Right cardiac atrium (tissue), 5 donors: ENCODE measurements around the gene PRKCE. TPM values are rescaled to one million over a fixed set of nuclear protein-coding genes. Genes with fewer than 3 reads are reported as not detected.
A peak's percentile ranks its signal among the peaks of the same experiment; 100 is the strongest.

Experiments used
- ATAC-seq, 2 donors: fragments of 200-7000 bp; cut with Tn5 transposase; one replicate each; pipeline versions ENCODE4 v1.8.0 to v1.9.1; 2020; ENCODE audit warnings: moderate library complexity in 2 of 2, mild to moderate bottlenecking in 1 of 2
- DNase-seq, 3 donors: peaks; one replicate each; pipeline ENCODE4 v3.0.0-alpha.2; 2020
- H3K27ac ChIP-seq: one replicate; pipeline ENCODE4 v1.5.1; 2013; ENCODE audit warnings: mild to moderate bottlenecking, low read length, control low read depth, moderate library complexity
- H3K27me3 ChIP-seq: one replicate; pipeline ENCODE4 v1.6.1; 2013; ENCODE audit not compliant: control insufficient read depth, insufficient read depth
- H3K4me1 ChIP-seq: one replicate; pipeline ENCODE4 v1.6.1; 2013; ENCODE audit warnings: low read length; ENCODE audit not compliant: control insufficient read depth, insufficient read depth
- H3K4me3 ChIP-seq: one replicate; pipeline ENCODE4 v1.5.1; 2013; ENCODE audit warnings: low read length, control low read depth
- H3K9me3 ChIP-seq: one replicate; pipeline ENCODE4 v1.6.1; 2013; ENCODE audit warnings: low read length; ENCODE audit not compliant: control insufficient read depth
- WGBS: extraction: QIAGEN DNeasy Blood & Tissue Kit; methylation state at CpG from one replicate; pipeline ENCODE4 v1.1.7; 2013; 5-methylcytosine and 5-hydroxymethylcytosine counted together
- intact Hi-C, 4 donors: fragments of 100-400 bp; cut with DNase I; formaldehyde crosslinking; loops; one replicate each; pipeline versions ENCODE4 v1.11.0 to v1.14.0; 2022 to 2023
- polyA plus RNA-seq: library from polyadenylated mRNA; stranded (reverse); fragments of 200-250 nt; gene quantifications from one replicate; pipeline ENCODE4 v1.2.3, GENCODE V29; 2013
- total RNA-seq, 4 donors: library from RNA; stranded (reverse); fragmentation: NEBNext Ultra II Directional; extraction: Animal tissue kit (Norgen Biotek cat#: 25700); gene quantifications; one replicate each; pipeline ENCODE4 v1.2.1, GENCODE V29; 2021
- donor health status: healthy with polysubstance abuse.
- donor health status: DM: no; HTN: yes; CAD: no.
- donor health status: DM: no; HTN: no; CAD: no.
- donor health status: DM: no; HTN: yes; CAD: no; lungs with severe emphysema.
- donor health status: DM: yes; HTN: yes; CAD: no.

PRKCE gene
- total and polyA plus RNA-seq, 5 donors, result 5.5 to 19.7 (median 18.7) TPM

GRCh38 chr2:46032161-46032813 is 380.8 kb downstream of the PRKCE start:
- Histone ChIP-seq H3K4me1 (peaks cover 10% of the 10 kb centered on the region), H3K27ac (no peak overlapping the region), H3K27me3 (no peaks in the 10 kb centered on the region), H3K4me3 (no peak overlapping the region), H3K9me3 (no peaks in the 10 kb centered on the region)
- ATAC-seq (peak in 1 of 2 donors; percentile 48), DNase-seq (peak; percentile 12 to 51 (median 49))
- intact Hi-C loops, result no loop called here
- 75% methylated on average over 8 of the region's 8 CpGs for WGBS

- 89% methylated on average over 5 of the region's 5 CpGs for WGBS
- DNase-seq (no peak), ATAC-seq (no peak)
- Histone ChIP-seq H3K27me3 (no peaks in the 10 kb centered on the region), H3K4me1 (peaks cover 12% of the 10 kb centered on the region), H3K4me3 (no peak overlapping the region), H3K27ac (no peak overlapping the region), H3K9me3 (no peaks in the 10 kb centered on the region)
- intact Hi-C loops, result no loop called here
Observed at GRCh38 chr2:46032996-46033395, 381.5 kb downstream of the PRKCE start.

- peak; percentile 80 to 86 for ATAC-seq
- peaks cover 13% of the 10 kb centered on the region for H3K4me1 ChIP-seq
- intact Hi-C loops, result no loop called here
- 66% methylated on average over 5 of the region's 5 CpGs for WGBS
- no peaks in the 10 kb centered on the region for H3K27me3 ChIP-seq
- H3K9me3 ChIP-seq, result no peaks in the 10 kb centered on the region
- peak; percentile 71 to 87 (median 84) for DNase-seq
- H3K27ac ChIP-seq, result peak overlapping the region; percentile 38
- H3K4me3 ChIP-seq, result no peak overlapping the region
Observed at GRCh38 chr2:46034535-46034934, 383.1 kb downstream of the PRKCE start.

- no peaks in the 10 kb centered on the region for H3K9me3 ChIP-seq
- DNase-seq (no peak), ATAC-seq (no peak)
- peaks cover 19% of the 10 kb centered on the region for H3K4me1 ChIP-seq
- H3K4me3 ChIP-seq, result no peak overlapping the region
- H3K27ac ChIP-seq, result peak overlapping the region; percentile 0
- H3K27me3 ChIP-seq, result no peaks in the 10 kb centered on the region
- 90% methylated on average over 7 of the region's 7 CpGs for WGBS
- intact Hi-C loops, result no loop called here
Observed at GRCh38 chr2:46036929-46037328, 385.5 kb downstream of the PRKCE start.

- H3K4me3 ChIP-seq, result no peak overlapping the region
Observed at GRCh38 chr2:46039543-46040303, 388.2 kb downstream of the PRKCE start.

GRCh38 chr2:46040563-46041155 is 389.2 kb downstream of the PRKCE start:
- no peak for ATAC-seq
- Histone ChIP-seq H3K4me1 (peaks cover 11% of the 10 kb centered on the region), H3K9me3 (no peaks in the 10 kb centered on the region), H3K27ac (no peak overlapping the region), H3K27me3 (no peaks in the 10 kb centered on the region), H3K4me3 (no peak overlapping the region)
- no peak for DNase-seq
- intact Hi-C loops, result no loop called here
- 90% methylated on average over 7 of the region's 7 CpGs for WGBS

More at GRCh38 chr2:46039543-46040303, 388.2 kb downstream of the PRKCE start:
- Histone ChIP-seq H3K9me3 (no peaks in the 10 kb centered on the region), H3K27ac (no peak overlapping the region), H3K27me3 (no peaks in the 10 kb centered on the region), H3K4me1 (peaks cover 11% of the 10 kb centered on the region)
- ATAC-seq (no peak), DNase-seq (no peak)
- intact Hi-C loops, result no loop called here
- 75% methylated on average over 4 of the region's 4 CpGs for WGBS

GRCh38 chr2:46041434-46041833 is 390.0 kb downstream of the PRKCE start:
- intact Hi-C loops, result no loop called here
- ATAC-seq (no peak), DNase-seq (no peak)
- WGBS, result 70% methylated on average over 2 of the region's 2 CpGs
- Histone ChIP-seq H3K27me3 (no peaks in the 10 kb centered on the region), H3K4me1 (peaks cover 11% of the 10 kb centered on the region), H3K27ac (no peak overlapping the region), H3K4me3 (no peak overlapping the region), H3K9me3 (no peaks in the 10 kb centered on the region)

GRCh38 chr2:46042207-46042637 is 390.7 kb downstream of the PRKCE start:
- no peak for ATAC-seq
- WGBS, result 86% methylated on average over 4 of the region's 4 CpGs

GRCh38 chr2:46042711-46043110 is 391.2 kb downstream of the PRKCE start:
- no peaks in the 10 kb centered on the region for H3K9me3 ChIP-seq
- ATAC-seq (no peak), DNase-seq (no peak)
- 79% methylated on average over 3 of the region's 3 CpGs for WGBS
- H3K27ac ChIP-seq, result no peak overlapping the region
- no peak overlapping the region for H3K4me3 ChIP-seq
- H3K4me1 ChIP-seq, result peaks cover 11% of the 10 kb centered on the region
- intact Hi-C loops, result no loop called here
- H3K27me3 ChIP-seq, result no peaks in the 10 kb centered on the region

More at GRCh38 chr2:46042207-46042637, 390.7 kb downstream of the PRKCE start:
- no peak overlapping the region for H3K27ac ChIP-seq
- no peaks in the 10 kb centered on the region for H3K27me3 ChIP-seq
- peaks cover 11% of the 10 kb centered on the region for H3K4me1 ChIP-seq
- H3K4me3 ChIP-seq, result no peak overlapping the region
- intact Hi-C loops, result no loop called here
- no peak for DNase-seq
- no peaks in the 10 kb centered on the region for H3K9me3 ChIP-seq

- intact Hi-C loops, result no loop called here
- DNase-seq (no peak), ATAC-seq (no peak)
- Histone ChIP-seq H3K9me3 (no peaks in the 10 kb centered on the region), H3K4me3 (no peak overlapping the region), H3K27me3 (no peaks in the 10 kb centered on the region), H3K4me1 (no peaks in the 10 kb centered on the region), H3K27ac (no peak overlapping the region)
Observed at GRCh38 chr2:46045888-46046287, 394.4 kb downstream of the PRKCE start.

GRCh38 chr2:46047290-46047689 is 395.8 kb downstream of the PRKCE start:
- WGBS, result 64% methylated on average over 5 of the region's 5 CpGs
- no peaks in the 10 kb centered on the region for H3K4me1 ChIP-seq
- no peak overlapping the region for H3K4me3 ChIP-seq
- ATAC-seq (no peak), DNase-seq (no peak)
- intact Hi-C loops, result no loop called here
- H3K9me3 ChIP-seq, result no peaks in the 10 kb centered on the region
- H3K27ac ChIP-seq, result no peak overlapping the region
- no peaks in the 10 kb centered on the region for H3K27me3 ChIP-seq
